ENCODE results near the gene RPS15A.

DNA sequence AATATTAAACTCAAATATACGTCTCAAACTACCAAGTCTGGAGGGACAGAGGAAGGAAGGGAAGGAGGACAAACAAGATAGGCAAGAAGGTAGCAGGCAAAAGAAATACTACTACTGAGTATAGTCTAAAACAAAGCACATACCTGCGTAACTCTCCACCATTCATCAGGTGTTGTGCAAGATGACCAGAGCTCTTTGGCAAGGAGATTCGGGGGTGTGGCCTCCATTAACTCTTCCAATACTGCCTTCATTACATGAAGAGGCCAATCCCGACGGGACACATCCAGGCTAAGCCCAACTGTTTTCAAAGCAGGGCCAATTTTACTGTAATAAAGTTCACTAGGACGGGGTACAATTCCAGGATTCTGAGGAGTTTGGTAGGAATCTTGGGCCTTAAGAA is 49.4 kb upstream of the RPS15A start:
- no peak for TF ChIP-seq POLR2A (IDR thresholded peaks at IDR 0.05)
- TF ChIP-seq, protein P1, sequence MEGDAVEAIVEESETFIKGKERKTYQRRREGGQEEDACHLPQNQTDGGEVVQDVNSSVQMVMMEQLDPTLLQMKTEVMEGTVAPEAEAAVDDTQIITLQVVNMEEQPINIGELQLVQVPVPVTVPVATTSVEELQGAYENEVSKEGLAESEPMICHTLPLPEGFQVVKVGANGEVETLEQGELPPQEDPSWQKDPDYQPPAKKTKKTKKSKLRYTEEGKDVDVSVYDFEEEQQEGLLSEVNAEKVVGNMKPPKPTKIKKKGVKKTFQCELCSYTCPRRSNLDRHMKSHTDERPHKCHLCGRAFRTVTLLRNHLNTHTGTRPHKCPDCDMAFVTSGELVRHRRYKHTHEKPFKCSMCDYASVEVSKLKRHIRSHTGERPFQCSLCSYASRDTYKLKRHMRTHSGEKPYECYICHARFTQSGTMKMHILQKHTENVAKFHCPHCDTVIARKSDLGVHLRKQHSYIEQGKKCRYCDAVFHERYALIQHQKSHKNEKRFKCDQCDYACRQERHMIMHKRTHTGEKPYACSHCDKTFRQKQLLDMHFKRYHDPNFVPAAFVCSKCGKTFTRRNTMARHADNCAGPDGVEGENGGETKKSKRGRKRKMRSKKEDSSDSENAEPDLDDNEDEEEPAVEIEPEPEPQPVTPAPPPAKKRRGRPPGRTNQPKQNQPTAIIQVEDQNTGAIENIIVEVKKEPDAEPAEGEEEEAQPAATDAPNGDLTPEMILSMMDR (IDR thresholded peaks at IDR 0.05), result no peak

Data from heart left ventricle (tissue), 13 donors.